ENCODE measurements around the gene MEGF8.

Gene MEGF8

GRCh38 chr19:42325308-42325895 is at the start of gene MEGF8:
TSS of gene MEGF8 (plus strand) at chr19:42325635. CDS start at chr19:42326244, 609 bp downstream.
- peak; percentile 96 to 99 for DNase-seq
- TF ChIP-seq CTCF (IDR thresholded peaks at IDR 0.05), result peak in 1 of 2 experiments; percentile 74
- Histone ChIP-seq H3K27me3 (peaks cover 11 to 35% of the 10 kb centered on the region in 2 donors), H3K27ac (peak within 1 kb of the TSS; percentile 70 to 72), H3K9me3 (no peaks in the 10 kb centered on the region), H3K4me1 (peaks cover 0 to 43% (median 31%) of the 10 kb centered on the region in 4 donors), H3K4me3 (peak within 1 kb of the TSS; percentile 78 to 84), H3K36me3 (no peaks in the 10 kb centered on the region)
- intact Hi-C loops (cut with DNase I; ENCODE audit: low total_unique reads), result loop anchor here (10.0 kb wide), 1 partner anchor 191 kb away; the partner anchor contains the start of gene POU2F2

GRCh38 chr19:42276284-42276683 is 49.2 kb upstream of the MEGF8 start:
- Histone ChIP-seq H3K36me3 (peaks cover 22 to 34% (median 32%) of the 10 kb centered on the region in 3 donors), H3K9me3 (no peaks in the 10 kb centered on the region), H3K27me3 (no peaks in the 10 kb centered on the region), H3K27ac (peak overlapping the region; percentile 93 to 97), H3K4me3 (no peak overlapping the region), H3K4me1 (peaks cover 6 to 92% (median 63%) of the 10 kb centered on the region in 4 donors)
- intact Hi-C loops (cut with DNase I; ENCODE audit: low total_unique reads), result no loop called here
- TF ChIP-seq CTCF (IDR thresholded peaks at IDR 0.05), result no peak
- peak in 1 of 2 donors; percentile 69 for DNase-seq

DNA sequence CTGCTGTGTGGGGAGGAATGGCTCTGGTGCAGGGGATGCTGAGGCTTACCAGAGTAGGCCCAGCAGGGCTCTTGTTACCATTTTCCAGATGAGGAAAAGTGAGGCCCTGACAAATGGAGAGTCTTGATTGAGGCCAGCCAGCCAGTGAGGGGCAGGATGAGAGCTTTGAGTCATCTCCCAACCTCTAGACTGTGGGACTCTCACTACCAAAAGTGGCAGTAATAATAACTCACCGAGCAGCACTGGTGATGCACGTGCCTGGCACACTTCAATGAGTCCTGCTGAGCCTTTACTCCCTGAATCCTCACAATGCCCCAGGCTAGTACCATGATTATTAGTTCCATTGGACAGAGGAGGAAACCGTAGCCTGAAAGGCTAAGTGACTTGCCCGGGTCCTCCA is 48.6 kb upstream of the MEGF8 start:
- intact Hi-C loops (cut with DNase I; ENCODE audit: low total_unique reads), result no loop called here
- Histone ChIP-seq H3K27me3 (no peaks in the 10 kb centered on the region), H3K9me3 (no peaks in the 10 kb centered on the region), H3K27ac (peak overlapping the region; percentile 93 to 97), H3K36me3 (peaks cover 22 to 33% (median 30%) of the 10 kb centered on the region in 3 donors), H3K4me3 (no peak overlapping the region), H3K4me1 (peaks cover 6 to 92% (median 63%) of the 10 kb centered on the region in 4 donors)
- TF ChIP-seq CTCF (IDR thresholded peaks at IDR 0.05), result no peak
- no peak for DNase-seq

DNA sequence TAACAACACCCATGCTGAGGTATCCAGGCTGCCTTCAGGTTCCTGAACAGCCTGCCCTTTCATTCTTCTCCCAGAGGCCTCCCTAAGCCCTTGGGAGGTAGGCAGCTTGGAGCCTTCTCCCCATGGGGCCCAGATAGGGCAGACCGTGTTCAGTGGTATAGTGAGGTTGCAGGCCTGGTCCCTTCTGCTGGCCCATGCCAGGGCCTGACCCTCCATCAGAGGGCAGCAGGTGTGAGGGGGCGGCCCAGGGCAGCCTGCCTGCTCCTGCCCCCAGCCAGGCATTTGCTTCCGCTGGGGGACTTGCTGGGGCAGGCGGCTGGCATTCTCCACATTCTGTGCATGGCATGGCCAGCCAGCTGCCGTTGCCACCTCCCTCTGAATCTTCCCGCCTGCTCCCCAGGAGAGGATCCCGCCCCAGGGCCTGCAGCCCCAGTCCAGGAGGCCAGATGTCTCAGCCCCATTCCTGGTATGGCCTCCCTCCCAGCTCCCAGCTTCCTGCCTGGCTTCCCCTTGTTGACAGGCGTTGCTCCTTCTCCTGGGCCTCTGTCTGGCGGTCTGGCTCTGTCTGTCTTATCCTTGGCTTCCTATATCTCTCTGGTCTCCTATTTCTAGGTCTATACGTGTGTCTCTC is 47.5 kb upstream of the MEGF8 start:
- no peak for DNase-seq
- intact Hi-C loops (cut with DNase I; ENCODE audit: low total_unique reads), result loop anchor here (2.0 kb wide), 1 partner anchor 31 kb away; no protein-coding TSS in a partner anchor
- Histone ChIP-seq H3K27ac (peak overlapping the region; percentile 93 to 97), H3K27me3 (no peaks in the 10 kb centered on the region), H3K9me3 (no peaks in the 10 kb centered on the region), H3K36me3 (peaks cover 12 to 22% (median 19%) of the 10 kb centered on the region in 3 donors), H3K4me3 (peak overlapping the region in 1 of 2 donors; percentile 10), H3K4me1 (peaks cover 6 to 93% (median 72%) of the 10 kb centered on the region in 4 donors)
- TF ChIP-seq CTCF (IDR thresholded peaks at IDR 0.05), result no peak

GRCh38 chr19:42278452-42279154 is 46.8 kb upstream of the MEGF8 start:
- Histone ChIP-seq H3K9me3 (no peaks in the 10 kb centered on the region), H3K4me1 (peaks cover 6 to 94% (median 77%) of the 10 kb centered on the region in 4 donors), H3K4me3 (peak overlapping the region in 1 of 2 donors; percentile 10), H3K27ac (peak overlapping the region; percentile 93 to 97), H3K36me3 (peaks cover 6 to 15% (median 13%) of the 10 kb centered on the region in 3 donors), H3K27me3 (no peaks in the 10 kb centered on the region)
- no peak for TF ChIP-seq CTCF (IDR thresholded peaks at IDR 0.05)
- intact Hi-C loops (cut with DNase I; ENCODE audit: low total_unique reads), result loop anchor here (2.0 kb wide), 1 partner anchor 32 kb away; no protein-coding TSS in a partner anchor
- no peak for DNase-seq
